Ecto neural progenitor cell (in vitro differentiated cells): ENCODE data around the gene OPRM1.
A peak's percentile ranks its signal among the peaks of the same experiment; 100 is the strongest.
"Not testable (repeated sequence)": the region's sequence is repeated elsewhere in the genome, so short reads cannot be mapped to it uniquely, and the experiment has no call there.

Experiments
- DNase-seq: peaks from one replicate; pipeline ENCODE4 v3.0.0-alpha.2; 2018; ENCODE audit warnings: low spot score

The OPRM1 gene

DNA sequence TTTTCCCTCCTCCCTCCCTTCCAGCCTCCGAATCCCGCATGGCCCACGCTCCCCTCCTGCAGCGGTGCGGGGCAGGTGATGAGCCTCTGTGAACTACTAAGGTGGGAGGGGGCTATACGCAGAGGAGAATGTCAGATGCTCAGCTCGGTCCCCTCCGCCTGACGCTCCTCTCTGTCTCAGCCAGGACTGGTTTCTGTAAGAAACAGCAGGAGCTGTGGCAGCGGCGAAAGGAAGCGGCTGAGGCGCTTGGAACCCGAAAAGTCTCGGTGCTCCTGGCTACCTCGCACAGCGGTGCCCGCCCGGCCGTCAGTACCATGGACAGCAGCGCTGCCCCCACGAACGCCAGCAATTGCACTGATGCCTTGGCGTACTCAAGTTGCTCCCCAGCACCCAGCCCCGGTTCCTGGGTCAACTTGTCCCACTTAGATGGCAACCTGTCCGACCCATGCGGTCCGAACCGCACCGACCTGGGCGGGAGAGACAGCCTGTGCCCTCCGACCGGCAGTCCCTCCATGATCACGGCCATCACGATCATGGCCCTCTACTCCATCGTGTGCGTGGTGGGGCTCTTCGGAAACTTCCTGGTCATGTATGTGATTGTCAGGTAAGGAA, at the start of gene OPRM1:
TSS of gene OPRM1 (plus strand) at position 10 of the 612 bp plus-strand sequence. CDS start at position 315, 305 bp downstream.
- DNase-seq: peak; percentile 93

- DNase-seq: no peak
Observed at GRCh38 chr6:153989989-153990388, 49.1 kb upstream of the OPRM1 start.

DNA sequence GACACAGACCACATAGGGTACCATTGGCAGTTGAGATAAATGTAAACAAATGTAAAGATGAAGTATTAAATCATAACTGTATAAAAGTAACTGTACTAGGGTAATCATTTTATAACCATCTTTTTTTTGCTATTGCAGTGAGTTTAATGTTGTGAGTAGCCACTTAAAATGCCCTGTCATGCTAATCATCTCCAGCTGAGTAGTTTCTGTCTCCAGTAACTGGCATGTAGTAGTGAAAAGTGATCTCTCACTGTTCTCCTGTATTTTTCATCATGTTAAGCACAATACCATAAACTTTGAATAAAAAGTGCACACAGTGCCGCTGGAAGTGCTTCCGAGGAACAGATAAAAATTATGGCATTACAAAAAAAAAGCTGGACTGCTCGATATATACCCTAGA, 45.0 kb upstream of the OPRM1 start:
- no peak for DNase-seq

- DNase-seq: no peak
Observed at GRCh38 chr6:153994811-153995210, 44.2 kb upstream of the OPRM1 start.

- DNase-seq: no peak
Observed at GRCh38 chr6:153997221-153997620, 41.8 kb upstream of the OPRM1 start.

DNA sequence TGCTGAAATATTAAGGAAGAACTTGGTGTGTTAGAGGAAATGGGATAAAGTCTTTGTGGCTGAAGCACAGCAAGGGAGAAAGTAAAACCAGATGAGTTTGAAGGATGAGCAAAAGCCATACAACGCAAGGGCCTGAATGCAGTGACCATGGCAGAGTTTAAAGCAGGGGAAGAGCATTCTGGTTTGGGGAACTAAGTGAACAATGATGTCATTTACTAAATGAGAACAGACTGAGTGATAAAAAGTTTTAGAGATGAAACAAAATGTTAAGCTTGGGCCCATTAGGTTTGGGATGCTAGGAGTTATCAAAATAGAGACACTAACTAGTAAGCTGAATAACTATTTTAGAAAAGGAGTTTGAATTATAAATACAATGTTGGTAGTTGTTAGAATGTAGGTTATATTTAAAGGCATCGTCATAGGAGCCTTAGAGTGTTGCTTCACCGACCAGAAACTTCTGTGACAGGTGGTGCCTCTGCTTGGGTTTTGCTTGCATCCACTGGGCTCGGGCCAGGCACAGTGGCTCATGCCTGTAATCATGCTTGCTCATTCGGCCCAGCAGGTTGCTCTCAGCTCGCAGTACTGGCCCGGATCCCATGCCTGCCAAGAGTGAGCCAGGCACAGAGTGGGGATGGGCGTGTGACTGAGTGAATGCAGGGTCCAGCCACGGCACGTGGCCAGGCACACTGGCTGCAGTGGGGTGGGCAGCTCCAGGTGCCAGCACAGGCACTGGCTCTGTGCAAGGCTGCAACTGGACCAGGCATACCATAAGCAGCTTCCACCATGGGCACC, 37.4 kb upstream of the OPRM1 start:
- no peak for DNase-seq

DNA sequence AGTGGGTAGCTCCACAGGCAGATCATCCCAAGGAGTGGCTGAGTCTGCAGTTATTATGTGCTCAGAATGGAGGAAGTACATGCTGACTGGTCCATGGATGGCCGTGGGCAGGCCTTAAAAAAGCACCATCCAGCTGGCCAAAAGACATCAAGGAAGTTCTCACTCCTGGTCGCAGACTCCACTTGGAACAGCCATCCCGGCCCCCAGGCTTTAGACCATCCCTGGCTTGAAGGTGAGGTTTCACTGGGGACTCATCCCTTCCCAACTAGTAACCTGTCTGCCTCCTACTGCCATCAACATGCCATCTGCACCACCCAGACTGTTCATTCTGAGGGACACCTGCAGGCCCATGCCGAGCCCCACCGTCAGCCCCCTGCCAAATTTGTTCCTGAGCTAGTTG, 36.1 kb upstream of the OPRM1 start:
- no peak for DNase-seq

GRCh38 chr6:154010371-154010770, 28.7 kb upstream of the OPRM1 start:
- DNase-seq: no peak

DNA sequence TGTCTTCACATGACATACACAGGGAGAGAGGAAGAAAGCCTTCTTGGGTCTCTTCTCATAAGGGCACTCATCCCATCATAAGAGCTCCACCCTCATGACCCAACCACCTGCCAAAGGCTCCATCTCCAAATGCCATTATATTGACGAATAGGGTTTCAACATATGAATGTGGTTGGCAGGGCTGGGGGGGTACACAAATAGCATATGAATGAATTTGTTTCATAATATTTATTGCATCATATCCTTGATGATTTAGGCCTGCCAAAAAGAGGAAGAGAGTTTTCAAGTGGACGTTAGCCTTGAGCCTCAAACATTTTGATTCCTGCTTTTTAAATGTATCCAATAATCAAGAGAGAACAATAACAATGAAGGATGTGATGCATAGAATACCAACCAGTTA, 26.2 kb upstream of the OPRM1 start:
- no peak for DNase-seq

DNA sequence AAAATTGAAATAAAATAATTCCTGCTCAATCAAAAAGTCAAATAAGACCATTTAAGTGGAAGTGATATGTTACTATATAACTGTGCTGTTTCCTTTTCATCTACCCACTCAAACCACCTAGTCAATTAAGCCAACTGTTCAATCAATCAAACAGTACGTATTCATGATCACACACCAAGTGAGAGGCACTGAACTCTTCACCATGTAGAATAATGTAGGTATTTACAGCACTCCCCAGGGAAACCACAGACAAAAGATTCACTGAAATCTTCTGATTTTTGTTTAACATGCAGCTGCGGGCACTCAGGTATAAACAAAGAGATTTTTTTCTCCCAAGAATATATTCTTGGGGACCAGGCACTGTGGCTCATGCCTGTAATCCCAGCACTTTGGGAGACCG, 21.3 kb upstream of the OPRM1 start:
- DNase-seq: no peak

- DNase-seq: no peak
Observed at GRCh38 chr6:154030646-154031045, 8.4 kb upstream of the OPRM1 start.

DNA sequence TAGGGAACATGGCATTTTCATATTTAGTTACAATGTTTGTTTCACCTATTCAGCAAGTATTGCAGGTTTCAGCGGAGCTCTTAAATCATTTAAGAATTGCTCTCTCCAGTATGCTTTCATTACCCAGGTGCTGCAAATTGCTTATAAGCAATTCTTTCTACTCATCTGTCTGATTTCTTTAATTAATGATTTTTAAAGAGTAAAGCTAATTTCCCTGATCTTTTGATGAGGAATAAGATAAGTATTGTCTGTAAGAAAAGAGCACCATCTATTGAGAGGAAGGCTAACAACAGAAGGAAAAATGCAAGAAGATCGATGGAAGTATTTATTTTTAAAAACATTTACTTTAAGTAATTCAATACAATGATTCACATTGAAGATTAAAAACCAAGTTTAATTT, 2.0 kb downstream of the OPRM1 start:
- no peak for DNase-seq

DNA sequence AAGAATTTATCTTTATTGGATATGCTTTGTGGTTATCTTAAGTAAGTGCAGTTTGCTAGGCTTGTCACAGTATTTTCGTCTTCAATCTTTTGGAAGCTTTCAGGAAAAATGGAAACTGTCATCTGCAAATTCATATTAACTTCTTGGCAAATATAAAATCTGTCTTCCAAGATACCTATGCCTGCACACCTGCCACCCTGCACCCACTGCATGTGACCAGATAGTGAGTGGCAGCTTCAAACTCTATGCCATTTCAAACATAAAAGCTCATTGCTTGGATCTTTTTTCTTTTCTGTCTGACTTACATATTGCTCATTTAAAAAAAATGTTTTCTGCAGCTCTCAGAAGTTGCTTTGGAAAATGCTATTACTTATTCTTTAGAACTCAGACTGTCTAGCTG, 14.1 kb downstream of the OPRM1 start:
- no peak for DNase-seq

GRCh38 chr6:154056536-154056935, 17.5 kb downstream of the OPRM1 start:
- no peak for DNase-seq

DNA sequence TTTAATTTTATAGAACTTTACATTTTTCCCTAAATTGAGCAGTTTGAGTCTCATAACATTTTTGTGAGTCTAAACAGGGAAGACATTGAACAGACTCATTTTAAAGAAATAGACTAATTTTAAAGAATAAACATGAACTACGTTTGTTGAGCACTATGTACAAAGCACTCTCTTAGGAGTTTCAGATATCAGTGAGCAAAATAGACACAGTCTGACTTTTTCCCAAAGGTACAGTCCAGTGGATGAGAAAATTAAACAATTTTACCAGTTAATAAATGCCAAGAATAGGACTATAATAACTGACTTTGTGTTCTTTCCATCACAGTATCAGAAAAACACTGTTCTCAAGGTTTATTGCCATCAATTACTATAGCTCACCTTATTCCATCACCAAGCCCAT, 18.1 kb downstream of the OPRM1 start:
- DNase-seq: no peak

DNA sequence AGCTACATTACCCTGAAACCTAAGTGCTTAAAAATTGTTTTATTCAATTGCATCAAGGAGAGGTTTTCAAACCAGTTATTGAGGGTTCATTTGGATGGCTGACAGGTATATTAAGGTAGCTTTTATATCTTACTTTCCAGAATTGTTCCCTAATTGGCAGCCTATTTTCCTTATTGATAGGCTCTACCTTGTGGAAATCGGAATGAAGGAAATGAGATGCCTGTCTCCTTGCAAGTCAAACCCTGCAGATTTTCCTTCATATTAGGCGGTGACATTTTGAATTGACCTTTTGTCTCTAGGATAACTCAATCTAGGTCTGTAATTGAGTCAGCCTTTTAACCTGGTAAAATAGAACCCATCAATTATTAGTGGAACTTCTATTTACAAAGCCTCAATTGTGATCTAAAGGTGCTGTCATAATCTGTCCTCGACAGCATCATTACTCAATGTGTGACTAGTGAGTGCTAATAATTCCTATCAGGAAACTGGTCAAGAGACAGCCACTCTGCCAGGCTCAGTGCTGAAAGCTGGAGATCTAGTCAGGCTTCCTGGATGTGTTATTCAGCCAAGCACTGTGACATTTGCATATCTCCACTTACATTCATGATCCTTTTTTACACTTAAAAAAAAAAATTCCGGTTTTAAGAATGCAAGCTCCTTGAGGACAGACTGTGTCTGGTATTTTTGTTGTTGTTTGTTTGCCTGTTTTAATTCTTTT, 20.1 kb downstream of the OPRM1 start:
- no peak for DNase-seq

GRCh38 chr6:154060076-154060475, 21.0 kb downstream of the OPRM1 start:
- DNase-seq: no peak

DNA sequence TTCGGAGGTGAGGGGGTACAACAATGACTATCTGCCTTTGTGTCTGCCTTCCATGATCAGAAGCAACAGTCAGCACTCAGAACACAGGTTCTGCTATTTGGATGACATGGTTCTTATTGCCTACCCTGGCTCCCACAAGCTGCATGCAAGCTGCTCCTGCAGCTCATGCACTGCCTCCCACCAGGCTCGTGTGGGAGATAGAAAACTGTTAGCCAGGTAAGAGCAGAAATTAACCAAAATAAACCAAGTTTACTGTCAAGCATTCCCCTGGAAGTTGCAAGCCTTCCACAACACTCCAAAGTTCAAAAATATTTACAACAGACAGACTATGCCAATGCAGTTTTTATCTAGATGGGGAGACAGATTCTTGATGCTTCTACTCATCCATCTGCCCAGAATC, 31.0 kb downstream of the OPRM1 start:
- DNase-seq: no peak

GRCh38 chr6:154070657-154071056, 31.6 kb downstream of the OPRM1 start:
- DNase-seq: no peak

DNA sequence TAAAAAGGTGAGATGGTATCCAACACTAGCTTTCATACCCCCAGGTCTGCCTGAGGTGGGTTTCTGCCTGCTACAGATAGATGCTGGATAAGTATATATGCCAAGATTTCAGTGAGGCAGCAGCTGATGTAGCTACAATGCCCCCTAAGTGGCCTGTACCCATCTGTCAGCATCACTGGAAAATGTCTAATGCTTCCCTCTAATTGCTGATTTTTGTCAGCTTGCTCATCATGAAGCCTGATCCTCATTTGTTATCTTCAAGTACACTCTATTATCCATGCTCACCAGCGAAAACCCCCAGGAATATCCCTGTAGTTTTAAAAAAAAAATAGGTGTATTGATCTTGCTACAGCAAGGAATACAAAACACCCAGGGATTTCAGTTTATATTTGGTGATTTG, 32.2 kb downstream of the OPRM1 start:
- no peak for DNase-seq

DNA sequence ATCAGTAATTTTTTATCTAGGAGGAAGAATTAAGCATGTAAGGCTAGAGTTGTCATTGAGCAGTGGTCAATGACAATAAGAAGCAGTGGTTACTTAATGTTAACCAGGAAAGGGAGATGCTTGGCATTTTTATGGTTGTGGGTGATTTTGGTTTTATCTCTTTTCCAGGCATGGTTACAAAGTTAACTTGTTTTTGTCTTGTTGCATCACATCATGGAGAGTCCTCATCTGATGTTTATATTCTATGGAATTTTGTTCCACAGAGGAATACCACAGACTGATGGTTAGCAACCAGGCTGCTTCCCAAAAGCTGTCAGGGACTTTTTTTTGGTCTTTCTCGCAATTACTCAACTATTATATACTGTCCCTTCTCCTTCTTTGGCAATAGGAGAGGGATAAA, 32.7 kb downstream of the OPRM1 start:
- no peak for DNase-seq

DNA sequence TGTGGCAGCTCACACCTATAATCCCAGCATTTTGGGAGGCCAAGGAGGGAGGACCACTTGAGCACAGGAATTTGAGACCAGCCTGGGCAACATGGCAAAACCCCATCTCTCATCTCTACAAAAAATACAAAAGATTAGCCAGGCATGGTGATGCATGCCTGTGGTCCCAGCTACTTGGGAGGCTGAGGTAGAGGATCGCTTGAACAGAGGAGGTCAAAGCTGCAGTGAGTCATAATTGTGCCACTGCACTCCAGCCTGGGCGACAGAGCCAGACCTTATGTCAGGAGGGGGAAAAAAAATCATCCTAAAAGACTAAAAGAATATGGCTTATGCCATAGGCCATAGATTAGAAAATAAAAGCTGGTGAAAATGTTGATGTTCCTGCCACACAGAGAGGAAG, 39.6 kb downstream of the OPRM1 start:
- not testable (repeated sequence) for DNase-seq

- no peak for DNase-seq
Observed at GRCh38 chr6:154080461-154081189, 41.6 kb downstream of the OPRM1 start.
